Lung (tissue), 12 donors: ENCODE data around the gene CENPA. TPM values are rescaled to one million over a fixed set of nuclear protein-coding genes. Genes with fewer than 3 reads are reported as not detected.

Experiments
- ATAC-seq: fragments of 200-7000 bp; cut with Tn5 transposase; one replicate; pipeline ENCODE4 v1.9.1; 2020; ENCODE audit warnings: moderate number of reproducible peaks; ENCODE audit not compliant: insufficient read depth, low FRiP score
- DNase-seq, 3 donors: peaks; one replicate each; pipeline ENCODE4 v3.0.0-alpha.2; 2013 to 2017
- H3K27ac ChIP-seq, 2 donors: one replicate each; pipeline ENCODE4 v1.5.1; 2013; ENCODE audit warnings: mild to moderate bottlenecking in 2 of 2, moderate library complexity in 2 of 2, control low read depth in 1 of 2, inconsistent platforms in 1 of 2, low read depth in 1 of 2, low read length in 1 of 2
- H3K27me3 ChIP-seq, 3 donors: one replicate each; pipeline ENCODE4 v1.5.1; 2013; ENCODE audit warnings: low read length in 2 of 3; ENCODE audit not compliant: control insufficient read depth in 3 of 3, insufficient read depth in 3 of 3
- H3K36me3 ChIP-seq, 4 donors: one replicate each; pipeline ENCODE4 v1.5.1; 2013; ENCODE audit warnings: low read length in 4 of 4, mild to moderate bottlenecking in 1 of 4, moderate library complexity in 1 of 4; ENCODE audit not compliant: control insufficient read depth in 4 of 4, insufficient read depth in 4 of 4
- H3K4me1 ChIP-seq, 5 donors: one replicate each; pipeline ENCODE4 v1.5.1; 2013; ENCODE audit warnings: low read length in 5 of 5, mild to moderate bottlenecking in 2 of 5, moderate library complexity in 1 of 5; ENCODE audit not compliant: control insufficient read depth in 5 of 5, insufficient read depth in 5 of 5
- H3K4me3 ChIP-seq: one replicate; pipeline ENCODE4 v1.5.1; 2013; ENCODE audit warnings: mild to moderate bottlenecking, control low read depth, moderate library complexity
- H3K9ac ChIP-seq, 2 donors: one replicate each; pipeline ENCODE4 v1.5.1; 2013; ENCODE audit warnings: low read length in 2 of 2, control low read depth in 1 of 2; ENCODE audit not compliant: insufficient read depth in 1 of 2
- H3K9me3 ChIP-seq, 4 donors: one replicate each; pipeline ENCODE4 v1.5.1; 2013; ENCODE audit warnings: low read length in 3 of 4, mild to moderate bottlenecking in 1 of 4, moderate library complexity in 1 of 4; ENCODE audit not compliant: control insufficient read depth in 4 of 4, insufficient read depth in 3 of 4
- CTCF ChIP-seq: IDR thresholded peaks from 2 replicates; pipeline ENCODE4 v1.5.1; 2012; ENCODE audit warnings: mild to moderate bottlenecking; ENCODE audit errors: control extremely low read depth, extremely low read depth
- WGBS, 2 donors: extraction: QIAGEN DNeasy Blood & Tissue Kit; methylation state at CpG; one replicate each; pipeline ENCODE4 v1.1.7; 2013; 5-methylcytosine and 5-hydroxymethylcytosine counted together
- polyA plus RNA-seq, 2 donors: library from polyadenylated mRNA; stranded (reverse); fragments of 200-250 nt; gene quantifications; one replicate each; pipeline ENCODE4 v1.2.1, GENCODE V29; 2013
- total RNA-seq, 2 donors: library from RNA; depleted of rRNA in 1 of 2; stranded (reverse); fragments of >200 nt in 1 of 2; gene quantifications; one replicate each; pipeline ENCODE4 v1.2.1, GENCODE V29; 2014 to 2021
- donor health status: control.
- donor health status: control.
- donor health status: Bipolar disorder and iron deficiency.
- donor health status: healthy.
- donor health status: DM: yes; HTN: yes; CAD: no.

The CENPA gene
- total and polyA plus RNA-seq, 4 donors, result 0.71 to 1.5 (median 0.95) TPM

GRCh38 chr2:26770986-26771586, 14.8 kb upstream of the CENPA start:
- Histone ChIP-seq H3K4me1 (peaks cover 0 to 32% (median 12%) of the 10 kb centered on the region in 5 donors), H3K9ac (no peak overlapping the region), H3K36me3 (peaks cover 0 to 21% (median 10%) of the 10 kb centered on the region in 4 donors), H3K4me3 (no peak overlapping the region), H3K27me3 (no peaks in the 10 kb centered on the region), H3K9me3 (no peaks in the 10 kb centered on the region), H3K27ac (peak overlapping the region; percentile 81 to 84)
- 76 to 81% methylated on average over 6 of the region's 6 CpGs for WGBS, 2 donors
- TF ChIP-seq CTCF, result no peak
- ATAC-seq, result no peak
- peak; percentile 46 to 55 (median 47) for DNase-seq

GRCh38 chr2:26772064-26773001, 13.5 kb upstream of the CENPA start:
- Histone ChIP-seq H3K27ac (peak overlapping the region; percentile 81 to 84), H3K9me3 (no peaks in the 10 kb centered on the region), H3K4me3 (no peak overlapping the region), H3K27me3 (no peaks in the 10 kb centered on the region), H3K4me1 (peaks cover 0 to 31% (median 12%) of the 10 kb centered on the region in 5 donors), H3K9ac (no peak overlapping the region), H3K36me3 (peaks cover 3 to 29% (median 14%) of the 10 kb centered on the region in 4 donors)
- WGBS, 2 donors, result 36 to 49% methylated on average over 13 of the region's 13 CpGs
- no peak for TF ChIP-seq CTCF
- DNase-seq, result peak in 2 of 3 donors; percentile 29 to 68
- peak; percentile 77 for ATAC-seq

- H3K9me3 ChIP-seq, result peaks cover 0 to 2% (median 0%) of the 10 kb centered on the region in 4 donors
- no peak overlapping the region for H3K9ac ChIP-seq
- H3K4me1 ChIP-seq, result peaks cover 0 to 13% (median 7%) of the 10 kb centered on the region in 5 donors
- TF ChIP-seq CTCF, result no peak
- 97 to 98% methylated on average over 5 of the region's 5 CpGs for WGBS, 2 donors
- no peak overlapping the region for H3K4me3 ChIP-seq
- no peak for DNase-seq
- H3K36me3 ChIP-seq, result peaks cover 6 to 52% (median 21%) of the 10 kb centered on the region in 4 donors
- H3K27ac ChIP-seq, result no peak overlapping the region
- no peaks in the 10 kb centered on the region for H3K27me3 ChIP-seq
- ATAC-seq, result no peak
These were observed 9.6 kb upstream of the CENPA start for GRCh38 chr2:26776195-26776800.
